HEK293 (cell line): ENCODE results near the gene BEGAIN.

Source experiments
- GLIS1 ChIP-seq: fragments of 450-650 bp; formaldehyde crosslinking; IDR thresholded peaks from 2 replicates; pipeline ENCODE4 v1.5.1; 2016; ENCODE audit warnings: missing biosample characterization, missing genetic modification characterization
- KLF10 ChIP-seq: fragments of 450-650 bp; IDR thresholded peaks from 2 replicates; pipeline ENCODE4 v1.5.1; 2018; ENCODE audit warnings: missing biosample characterization, mild to moderate bottlenecking, missing genetic modification characterization
- KLF17 ChIP-seq: fragments of 450-650 bp; formaldehyde crosslinking; IDR thresholded peaks from 2 replicates; pipeline ENCODE4 v1.5.1; 2016; ENCODE audit warnings: missing biosample characterization, missing genetic modification characterization
- SALL2 ChIP-seq: fragments of 450-650 bp; formaldehyde crosslinking; IDR thresholded peaks from 2 replicates; pipeline ENCODE4 v1.5.0; 2017; ENCODE audit warnings: missing biosample characterization, mild to moderate bottlenecking, missing genetic modification characterization, borderline replicate concordance
- TSHZ1 ChIP-seq: fragments of 450-650 bp; formaldehyde crosslinking; IDR thresholded peaks from 2 replicates; pipeline ENCODE4 v1.5.1; 2016; ENCODE audit warnings: missing biosample characterization, missing genetic modification characterization, borderline replicate concordance
- ZBTB49 ChIP-seq: fragments of 450-650 bp; formaldehyde crosslinking; IDR thresholded peaks from 2 replicates; pipeline ENCODE4 v1.5.1; 2016; ENCODE audit warnings: missing biosample characterization, missing genetic modification characterization, low read depth
- ZFHX2 ChIP-seq: fragments of 450-650 bp; formaldehyde crosslinking; conservative IDR thresholded peaks from 2 replicates; pipeline ENCODE4 v1.5.1; 2016; ENCODE audit warnings: missing biosample characterization, missing genetic modification characterization
- ZFP3 ChIP-seq: fragments of 450-650 bp; formaldehyde crosslinking; IDR thresholded peaks from 2 replicates; pipeline ENCODE4 v1.5.1; 2016; ENCODE audit warnings: low read depth, missing biosample characterization, missing genetic modification characterization
- ZNF121 ChIP-seq: fragments of 450-650 bp; formaldehyde crosslinking; IDR thresholded peaks from 2 replicates; pipeline ENCODE4 v1.5.1; 2016; ENCODE audit warnings: missing biosample characterization, missing genetic modification characterization
- ZNF138 ChIP-seq: fragments of 450-650 bp; formaldehyde crosslinking; IDR thresholded peaks from 2 replicates; pipeline ENCODE4 v1.5.1; 2016; ENCODE audit warnings: missing biosample characterization, missing genetic modification characterization, borderline replicate concordance
- ZNF169 ChIP-seq: fragments of 450-650 bp; formaldehyde crosslinking; IDR thresholded peaks from 2 replicates; pipeline ENCODE4 v1.5.1; 2016; ENCODE audit warnings: missing biosample characterization, missing genetic modification characterization
- ZNF174 ChIP-seq: fragments of 450-650 bp; formaldehyde crosslinking; IDR thresholded peaks from 2 replicates; pipeline ENCODE4 v1.5.0; 2017; ENCODE audit warnings: missing biosample characterization, mild to moderate bottlenecking, missing genetic modification characterization
- ZNF175 ChIP-seq: fragments of 450-650 bp; formaldehyde crosslinking; IDR thresholded peaks from 2 replicates; pipeline ENCODE4 v1.5.1; 2016; ENCODE audit warnings: missing biosample characterization, missing genetic modification characterization
- ZNF223 ChIP-seq: fragments of 450-650 bp; formaldehyde crosslinking; IDR thresholded peaks from 2 replicates; pipeline ENCODE4 v1.5.1; 2016; ENCODE audit warnings: missing biosample characterization, missing genetic modification characterization
- ZNF292 ChIP-seq: fragments of 450-650 bp; formaldehyde crosslinking; IDR thresholded peaks from 2 replicates; pipeline ENCODE4 v1.5.1; 2016; ENCODE audit warnings: low read depth, missing biosample characterization, missing genetic modification characterization, borderline replicate concordance
- ZNF501 ChIP-seq: fragments of 450-650 bp; formaldehyde crosslinking; IDR thresholded peaks from 2 replicates; pipeline ENCODE4 v1.5.1; 2016; ENCODE audit warnings: missing biosample characterization, missing genetic modification characterization
- ZNF548 ChIP-seq: fragments of 450-650 bp; formaldehyde crosslinking; IDR thresholded peaks from 2 replicates; pipeline ENCODE4 v1.5.1; 2016; ENCODE audit warnings: missing biosample characterization, missing genetic modification characterization
- ZNF596 ChIP-seq: fragments of 450-650 bp; IDR thresholded peaks from 2 replicates; pipeline ENCODE4 v1.5.0; 2018; ENCODE audit warnings: missing biosample characterization, mild to moderate bottlenecking, missing genetic modification characterization, moderate library complexity
- ZNF600 ChIP-seq: fragments of 450-650 bp; formaldehyde crosslinking; IDR thresholded peaks from 2 replicates; pipeline ENCODE4 v1.5.1; 2016; ENCODE audit warnings: missing biosample characterization, missing genetic modification characterization
- ZNF626 ChIP-seq: fragments of 450-650 bp; sonication (Bioruptor Pico); formaldehyde crosslinking; IDR thresholded peaks from 2 replicates; pipeline ENCODE4 v1.5.1; 2018; ENCODE audit warnings: missing biosample characterization, missing genetic modification characterization, inconsistent platforms
- ZNF629 ChIP-seq: fragments of 450-650 bp; formaldehyde crosslinking; IDR thresholded peaks from 2 replicates; pipeline ENCODE4 v1.5.1; 2017; ENCODE audit warnings: missing biosample characterization, missing genetic modification characterization
- ZNF639 ChIP-seq: fragments of 450-650 bp; formaldehyde crosslinking; IDR thresholded peaks from 2 replicates; pipeline ENCODE4 v1.5.1; 2016; ENCODE audit warnings: missing biosample characterization, missing genetic modification characterization
- ZNF654 ChIP-seq: fragments of 450-650 bp; formaldehyde crosslinking; IDR thresholded peaks from 2 replicates; pipeline ENCODE4 v1.5.1; 2016; ENCODE audit warnings: low read depth, missing biosample characterization, missing genetic modification characterization
- ZNF777 ChIP-seq: fragments of 450-650 bp; formaldehyde crosslinking; IDR thresholded peaks from 2 replicates; pipeline ENCODE4 v1.5.1; 2017; ENCODE audit warnings: missing biosample characterization, missing genetic modification characterization, borderline replicate concordance
- ZNF837 ChIP-seq: fragments of 450-650 bp; formaldehyde crosslinking; IDR thresholded peaks from 2 replicates; pipeline ENCODE4 v1.5.1; 2016; ENCODE audit warnings: missing biosample characterization, missing genetic modification characterization
- TF ChIP-seq, protein P1 (sequence below): fragments of 450-650 bp; formaldehyde crosslinking; IDR thresholded peaks from 2 replicates; pipeline ENCODE4; 2016; ENCODE audit warnings: missing biosample characterization, missing genetic modification characterization
- TF ChIP-seq, protein P2 (sequence below): fragments of 450-650 bp; formaldehyde crosslinking; IDR thresholded peaks from 2 replicates; pipeline ENCODE4 v1.5.1; 2016; ENCODE audit warnings: missing biosample characterization, missing genetic modification characterization

The BEGAIN gene

GRCh38 chr14:100557658-100558057 lies 29.6 kb downstream of the BEGAIN start (continued):
- TF ChIP-seq ZNF292 (tag by site-specific recombination) (no peak), GLIS1 (tag by site-specific recombination) (no peak), ZNF600 (peak; percentile 75; the same call in 1 of the 2 replicates), ZNF121 (no peak), ZNF169 (tag by site-specific recombination) (no peak), ZFHX2 (tag by site-specific recombination) (peak; percentile 81), ZNF596 (tag by site-specific recombination) (no peak), ZNF654 (no peak), ZNF837 (tag by site-specific recombination) (no peak), SALL2 (tag by site-specific recombination) (no peak), TSHZ1 (no peak), ZNF174 (tag by site-specific recombination) (no peak), ZNF501 (tag by site-specific recombination) (no peak), ZNF629 (peak; percentile 61), KLF17 (tag by site-specific recombination) (peak; percentile 94), ZNF548 (tag by site-specific recombination) (no peak), ZNF138 (tag by site-specific recombination) (no peak), ZNF223 (tag by site-specific recombination) (peak; percentile 61; the same call in 1 of the 2 replicates), ZBTB49 (tag by site-specific recombination) (no peak), ZNF175 (no peak), ZFP3 (tag by site-specific recombination) (no peak), ZNF639 (no peak), ZNF626 (no peak), ZNF777 (tag by site-specific recombination) (no peak), KLF10 (no peak)
- TF ChIP-seq, protein P1, sequence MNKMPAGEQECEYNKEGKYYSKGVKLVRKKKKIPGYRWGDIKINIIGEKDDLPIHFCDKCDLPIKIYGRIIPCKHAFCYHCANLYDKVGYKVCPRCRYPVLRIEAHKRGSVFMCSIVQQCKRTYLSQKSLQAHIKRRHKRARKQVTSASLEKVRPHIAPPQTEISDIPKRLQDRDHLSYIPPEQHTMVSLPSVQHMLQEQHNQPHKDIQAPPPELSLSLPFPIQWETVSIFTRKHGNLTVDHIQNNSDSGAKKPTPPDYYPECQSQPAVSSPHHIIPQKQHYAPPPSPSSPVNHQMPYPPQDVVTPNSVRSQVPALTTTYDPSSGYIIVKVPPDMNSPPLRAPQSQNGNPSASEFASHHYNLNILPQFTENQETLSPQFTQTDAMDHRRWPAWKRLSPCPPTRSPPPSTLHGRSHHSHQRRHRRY (tag by site-specific recombination) = no peak
- TF ChIP-seq, protein P2, sequence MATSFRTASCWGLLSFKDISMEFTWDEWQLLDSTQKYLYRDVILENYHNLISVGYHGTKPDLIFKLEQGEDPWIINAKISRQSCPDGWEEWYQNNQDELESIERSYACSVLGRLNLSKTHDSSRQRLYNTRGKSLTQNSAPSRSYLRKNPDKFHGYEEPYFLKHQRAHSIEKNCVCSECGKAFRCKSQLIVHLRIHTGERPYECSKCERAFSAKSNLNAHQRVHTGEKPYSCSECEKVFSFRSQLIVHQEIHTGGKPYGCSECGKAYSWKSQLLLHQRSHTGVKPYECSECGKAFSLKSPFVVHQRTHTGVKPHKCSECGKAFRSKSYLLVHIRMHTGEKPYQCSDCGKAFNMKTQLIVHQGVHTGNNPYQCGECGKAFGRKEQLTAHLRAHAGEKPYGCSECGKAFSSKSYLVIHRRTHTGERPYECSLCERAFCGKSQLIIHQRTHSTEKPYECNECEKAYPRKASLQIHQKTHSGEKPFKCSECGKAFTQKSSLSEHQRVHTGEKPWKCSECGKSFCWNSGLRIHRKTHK = no peak
